ENCODE measurements around the gene ASB1.

Gene ASB1

DNA sequence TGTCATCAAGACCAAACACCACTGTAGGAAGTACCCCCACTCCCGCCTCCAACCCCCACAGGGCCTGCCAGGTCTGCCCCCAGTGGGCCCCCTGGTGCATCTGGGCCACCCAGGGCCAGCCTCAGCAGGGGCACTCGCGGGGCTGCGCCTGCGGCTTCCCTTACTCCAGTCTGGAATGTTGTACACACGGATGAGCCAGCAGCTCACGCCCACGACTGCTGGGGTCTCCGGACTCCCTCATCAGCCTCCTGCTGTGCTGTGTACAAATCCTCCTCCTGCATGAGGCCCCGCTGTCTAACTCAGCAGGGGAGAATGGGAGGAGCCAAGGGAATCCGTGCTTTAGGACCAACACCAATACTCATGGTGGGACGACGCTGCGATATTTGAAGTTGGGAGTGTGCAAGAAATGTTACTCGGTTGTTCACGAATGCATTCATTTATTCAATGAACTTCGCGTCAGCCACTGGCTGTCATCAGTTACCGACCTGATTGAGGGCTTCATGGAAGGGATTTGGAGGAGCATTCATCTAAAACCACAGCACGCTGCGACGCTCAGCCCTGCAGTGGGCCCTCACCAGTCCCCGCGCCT, 654 bp upstream of the ASB1 start:
- no peak for TF ChIP-seq ZFX (IDR thresholded peaks at IDR 0.05; ENCODE audit: borderline replicate concordance)
- TF ChIP-seq, protein P1, sequence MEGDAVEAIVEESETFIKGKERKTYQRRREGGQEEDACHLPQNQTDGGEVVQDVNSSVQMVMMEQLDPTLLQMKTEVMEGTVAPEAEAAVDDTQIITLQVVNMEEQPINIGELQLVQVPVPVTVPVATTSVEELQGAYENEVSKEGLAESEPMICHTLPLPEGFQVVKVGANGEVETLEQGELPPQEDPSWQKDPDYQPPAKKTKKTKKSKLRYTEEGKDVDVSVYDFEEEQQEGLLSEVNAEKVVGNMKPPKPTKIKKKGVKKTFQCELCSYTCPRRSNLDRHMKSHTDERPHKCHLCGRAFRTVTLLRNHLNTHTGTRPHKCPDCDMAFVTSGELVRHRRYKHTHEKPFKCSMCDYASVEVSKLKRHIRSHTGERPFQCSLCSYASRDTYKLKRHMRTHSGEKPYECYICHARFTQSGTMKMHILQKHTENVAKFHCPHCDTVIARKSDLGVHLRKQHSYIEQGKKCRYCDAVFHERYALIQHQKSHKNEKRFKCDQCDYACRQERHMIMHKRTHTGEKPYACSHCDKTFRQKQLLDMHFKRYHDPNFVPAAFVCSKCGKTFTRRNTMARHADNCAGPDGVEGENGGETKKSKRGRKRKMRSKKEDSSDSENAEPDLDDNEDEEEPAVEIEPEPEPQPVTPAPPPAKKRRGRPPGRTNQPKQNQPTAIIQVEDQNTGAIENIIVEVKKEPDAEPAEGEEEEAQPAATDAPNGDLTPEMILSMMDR (IDR thresholded peaks at IDR 0.05) = no peak

DNA sequence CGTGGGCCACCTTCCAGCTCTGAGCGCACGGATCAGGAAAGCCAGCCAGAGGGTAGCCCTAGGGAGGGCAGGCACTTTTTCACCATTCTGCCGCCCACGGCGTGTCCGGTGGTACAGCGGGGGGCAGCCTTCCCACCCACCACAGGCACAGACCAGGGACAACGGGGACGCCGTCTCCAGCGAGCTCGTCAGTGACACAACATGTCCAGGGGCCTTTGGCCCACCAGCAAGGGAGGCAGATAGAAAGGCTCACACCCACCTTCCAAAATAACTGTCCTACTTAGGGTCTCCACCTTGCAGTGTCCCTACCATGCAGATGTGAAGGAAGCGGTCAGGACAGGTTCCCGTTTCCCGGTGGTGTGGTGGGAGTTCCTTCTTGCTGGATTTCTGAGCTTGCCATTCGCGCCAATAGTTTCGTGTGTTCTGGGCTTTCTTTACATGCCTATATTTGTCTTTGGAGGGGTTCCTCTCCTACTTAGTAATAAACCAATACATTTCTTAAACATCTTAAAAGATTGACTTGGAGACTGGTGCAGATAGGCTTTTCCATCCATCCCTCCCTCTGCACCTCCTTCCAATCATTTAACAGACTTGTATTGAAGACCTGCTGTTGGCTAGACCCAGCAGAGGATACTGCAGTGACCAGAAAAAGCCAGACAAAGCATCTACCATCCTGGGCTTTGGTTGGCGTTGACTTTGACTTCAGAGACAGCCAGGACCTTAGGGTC, 872 bp downstream of the ASB1 start:
- no peak for TF ChIP-seq ZFX (IDR thresholded peaks at IDR 0.05; ENCODE audit: borderline replicate concordance)
- TF ChIP-seq, protein P1 (IDR thresholded peaks at IDR 0.05) = no peak
- H3K27ac ChIP-seq = peak overlapping the region; percentile 97

More for the DNA sequence above, 654 bp upstream of the ASB1 start:
- peak overlapping the region; percentile 97 for H3K27ac ChIP-seq

DNA sequence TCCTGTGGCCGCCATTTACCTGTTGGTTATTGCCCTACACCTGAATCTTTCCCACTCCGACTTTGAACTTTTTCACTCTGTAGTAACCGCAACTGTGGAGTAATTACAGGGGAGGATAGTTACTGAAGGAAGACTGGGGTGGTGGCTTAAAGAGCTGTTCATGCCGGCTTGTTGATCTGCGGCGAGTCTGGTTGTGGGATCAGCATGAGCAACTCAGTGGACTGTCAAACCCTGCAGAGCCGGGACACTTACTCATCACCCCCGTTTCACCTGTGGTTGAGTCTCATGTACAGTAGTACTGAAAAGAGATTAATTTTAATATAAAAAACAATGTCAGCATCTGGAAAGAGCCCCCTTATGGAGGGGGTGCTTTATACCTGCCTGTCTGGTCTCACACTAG, 2.1 kb downstream of the ASB1 start:
- no peak for TF ChIP-seq ZFX (IDR thresholded peaks at IDR 0.05; ENCODE audit: borderline replicate concordance)
- H3K27ac ChIP-seq = no peak overlapping the region

DNA sequence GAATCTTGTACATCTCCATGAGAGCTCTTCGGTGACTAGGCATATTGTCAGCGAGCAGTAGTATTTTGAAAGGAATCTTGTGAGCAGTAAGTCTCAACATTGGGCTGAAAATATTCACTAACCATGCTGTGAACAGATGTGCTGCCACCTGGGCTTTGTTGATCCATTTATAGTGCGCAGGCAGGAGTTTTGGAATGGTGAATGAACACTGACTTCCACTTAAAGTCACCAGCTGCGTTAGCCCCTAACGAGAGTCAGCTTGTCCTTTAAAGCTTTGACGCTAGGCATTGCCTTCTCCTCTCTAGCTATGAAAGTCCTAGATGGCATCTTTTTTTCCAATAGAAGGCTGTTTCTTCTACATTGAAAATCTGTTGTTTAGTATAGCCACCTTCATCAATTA, 4.1 kb downstream of the ASB1 start:
- TF ChIP-seq ZFX (IDR thresholded peaks at IDR 0.05; ENCODE audit: borderline replicate concordance) = no peak
- TF ChIP-seq, protein P1 (IDR thresholded peaks at IDR 0.05) = no peak
- H3K27ac ChIP-seq = no peak overlapping the region

DNA sequence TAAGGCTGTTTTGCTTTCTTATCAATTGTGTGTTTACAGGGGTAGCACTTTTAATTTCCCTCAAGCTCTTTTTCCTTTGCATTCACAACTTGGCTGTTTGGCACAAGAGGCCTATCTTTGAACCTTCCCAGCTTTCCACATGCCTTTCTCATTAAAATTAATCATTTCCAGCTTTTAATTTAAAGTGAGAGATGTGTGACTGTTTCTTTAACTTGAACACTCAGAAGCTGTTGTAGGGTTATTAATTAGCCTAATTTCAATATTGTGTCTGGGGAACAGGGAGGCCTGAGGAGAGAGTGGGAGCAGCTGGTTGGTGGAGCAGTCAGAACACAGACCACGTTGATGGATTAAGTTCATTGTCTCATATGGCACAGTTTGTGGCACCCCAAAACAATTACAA, 4.7 kb downstream of the ASB1 start:
- no peak overlapping the region for H3K27ac ChIP-seq
- TF ChIP-seq, protein P1 (IDR thresholded peaks at IDR 0.05) = no peak
- no peak for TF ChIP-seq ZFX (IDR thresholded peaks at IDR 0.05; ENCODE audit: borderline replicate concordance)

DNA sequence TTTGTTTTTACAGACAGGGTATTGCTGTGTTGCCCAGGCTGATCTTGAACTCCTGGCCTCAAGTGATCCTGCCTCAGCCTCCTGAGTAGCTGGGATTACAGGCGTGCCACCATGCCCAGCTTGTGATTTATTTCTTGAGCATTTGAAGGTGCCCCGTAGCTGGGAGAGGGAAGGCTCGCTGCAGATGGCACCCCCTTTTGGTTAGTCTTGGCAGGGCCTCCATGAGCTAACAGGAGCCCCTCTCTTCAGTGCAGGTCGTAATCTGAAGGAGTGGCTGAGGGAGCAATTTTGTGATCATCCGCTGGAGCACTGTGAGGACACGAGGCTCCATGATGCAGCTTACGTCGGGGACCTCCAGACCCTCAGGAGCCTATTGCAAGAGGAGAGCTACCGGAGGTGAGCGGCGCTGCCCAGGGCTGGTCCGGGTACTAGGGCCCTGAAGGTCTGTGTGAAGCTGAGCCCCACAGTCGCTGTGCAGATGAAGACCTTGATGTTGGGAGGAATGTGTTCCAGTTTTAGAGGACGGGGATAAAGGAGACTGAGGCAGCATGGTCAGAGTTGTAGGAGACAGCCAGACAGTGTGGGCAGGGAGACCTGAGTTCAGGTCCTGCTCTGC, 6.7 kb downstream of the ASB1 start:
- TF ChIP-seq, protein P1 (IDR thresholded peaks at IDR 0.05) = no peak
- TF ChIP-seq ZFX (IDR thresholded peaks at IDR 0.05; ENCODE audit: borderline replicate concordance) = no peak
- H3K27ac ChIP-seq = no peak overlapping the region

DNA sequence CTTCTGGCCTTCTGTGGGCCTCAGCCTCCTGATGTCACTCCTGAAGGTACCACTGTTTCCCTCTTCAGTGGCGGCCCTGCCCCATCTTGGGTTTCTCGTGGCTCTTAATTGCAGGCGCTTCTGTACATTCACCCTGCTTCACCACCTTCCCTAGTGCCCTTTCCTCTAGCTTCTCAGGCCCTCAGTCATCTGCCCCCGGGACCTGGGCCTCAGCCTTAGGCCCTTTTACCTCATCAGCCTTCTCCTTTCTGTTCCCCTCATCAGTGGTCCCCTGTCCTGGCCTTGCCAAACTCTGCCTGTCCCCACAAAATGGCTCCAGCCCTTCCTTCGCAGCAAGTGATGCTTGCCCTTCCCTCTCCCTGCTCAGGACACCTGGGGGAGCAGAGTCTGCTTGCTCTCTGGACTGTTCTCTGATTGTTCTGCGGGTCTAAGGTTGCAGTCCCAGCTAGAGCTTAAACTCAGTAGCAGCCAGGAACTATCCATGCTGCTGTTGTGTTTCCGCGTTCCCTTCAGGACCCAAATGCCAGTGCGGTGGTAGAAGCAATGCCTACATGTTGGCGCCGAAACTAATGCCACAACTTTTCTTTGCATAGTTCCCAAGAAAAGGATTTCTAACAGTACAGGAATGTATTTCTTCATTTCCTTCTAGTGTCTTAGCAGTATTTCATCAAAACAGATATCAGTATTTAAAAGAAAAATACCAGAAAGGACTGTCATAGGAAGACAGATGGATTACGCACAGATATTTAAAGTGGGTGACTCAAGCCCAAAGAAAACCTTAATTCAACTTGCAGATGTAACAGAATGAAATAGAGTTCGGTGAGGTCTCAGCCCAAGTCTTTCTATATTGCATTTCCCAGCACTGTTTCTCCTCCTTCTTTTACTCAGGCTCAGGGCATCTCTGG, 7.5 kb downstream of the ASB1 start:
- H3K27ac ChIP-seq = no peak overlapping the region
- TF ChIP-seq ZFX (IDR thresholded peaks at IDR 0.05; ENCODE audit: borderline replicate concordance) = no peak
